OCI-LY1 (cell line): Measurements from ENCODE around the gene POC1A.

Source experiments
- EZH2 ChIP-seq: fragments of 200-600 bp; sonication (generic), shearing (Covaris generic); IDR thresholded peaks from 2 replicates; pipeline ENCODE4 v1.8.0; 2017; ENCODE audit warnings: borderline replicate concordance, mixed run types, mild to moderate bottlenecking, antibody characterized with exemption, low read length, moderate library complexity, mixed read lengths
- TF ChIP-seq, protein P1 (sequence below): fragments of 200-600 bp; sonication (generic), shearing (Covaris generic); IDR thresholded peaks from 2 replicates; pipeline ENCODE4 v1.5.1; 2017; ENCODE audit warnings: mild to moderate bottlenecking, antibody characterized with exemption, low read length, moderate library complexity, mixed read lengths

DNA sequence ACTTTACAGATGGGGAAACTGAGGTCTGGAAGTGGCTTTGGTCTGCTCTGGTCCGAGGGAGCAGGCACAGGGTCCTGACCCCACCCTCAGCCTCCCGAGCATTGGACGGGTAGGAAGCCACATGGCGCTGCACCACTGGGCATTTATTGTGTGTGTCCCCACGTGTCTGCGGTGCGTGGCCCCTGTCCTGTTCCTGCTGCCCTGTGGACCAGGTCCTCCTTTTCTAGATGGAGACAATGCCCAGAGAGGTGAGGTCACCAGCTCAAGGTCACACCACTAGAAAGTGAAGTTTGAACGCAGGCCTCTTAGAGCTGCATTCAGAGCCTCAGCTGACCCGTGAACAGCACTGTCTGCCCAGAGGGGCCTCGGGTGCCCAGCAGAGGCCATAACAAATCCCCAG lies 124.7 kb downstream of the POC1A start:
- TF ChIP-seq, protein P1, sequence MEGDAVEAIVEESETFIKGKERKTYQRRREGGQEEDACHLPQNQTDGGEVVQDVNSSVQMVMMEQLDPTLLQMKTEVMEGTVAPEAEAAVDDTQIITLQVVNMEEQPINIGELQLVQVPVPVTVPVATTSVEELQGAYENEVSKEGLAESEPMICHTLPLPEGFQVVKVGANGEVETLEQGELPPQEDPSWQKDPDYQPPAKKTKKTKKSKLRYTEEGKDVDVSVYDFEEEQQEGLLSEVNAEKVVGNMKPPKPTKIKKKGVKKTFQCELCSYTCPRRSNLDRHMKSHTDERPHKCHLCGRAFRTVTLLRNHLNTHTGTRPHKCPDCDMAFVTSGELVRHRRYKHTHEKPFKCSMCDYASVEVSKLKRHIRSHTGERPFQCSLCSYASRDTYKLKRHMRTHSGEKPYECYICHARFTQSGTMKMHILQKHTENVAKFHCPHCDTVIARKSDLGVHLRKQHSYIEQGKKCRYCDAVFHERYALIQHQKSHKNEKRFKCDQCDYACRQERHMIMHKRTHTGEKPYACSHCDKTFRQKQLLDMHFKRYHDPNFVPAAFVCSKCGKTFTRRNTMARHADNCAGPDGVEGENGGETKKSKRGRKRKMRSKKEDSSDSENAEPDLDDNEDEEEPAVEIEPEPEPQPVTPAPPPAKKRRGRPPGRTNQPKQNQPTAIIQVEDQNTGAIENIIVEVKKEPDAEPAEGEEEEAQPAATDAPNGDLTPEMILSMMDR: no peak
- TF ChIP-seq EZH2: no peak
